Measurements from ENCODE around the gene RGCC. TPM values are rescaled to one million over a fixed set of nuclear protein-coding genes. Genes with fewer than 3 reads are reported as not detected.
"Not testable (repeated sequence)": the region's sequence is repeated elsewhere in the genome, so short reads cannot be mapped to it uniquely, and the experiment has no call there.

The RGCC gene
- total RNA-seq, 8 experiments from 2014 or later, result 0.16 to 19.2 (median 3.8) TPM; not detected in 2

- Histone ChIP-seq H3K4me3 (no peak overlapping the region), H3K27ac (no peak overlapping the region), H3K4me1 (replicated peaks in 1 of 2) (no peaks in the 10 kb centered on the region)
- 40 to 95% (median 82%) methylated on average over 3 to 5 of the region's 5 CpGs; no CpG with 5 or more reads in 4 of the 10 experiments for WGBS, 10 experiments
- ATAC-seq (replicated peaks in 6 of 8), result no peak
- in situ Hi-C loops (cut with MboI; ENCODE audit: low pct_unique_long_range_greater_than_20kb in 2 of 9, low sequenced_read_pairs in 9 of 9, unreplicated experiment in 9 of 9), result no loop called here
Observed at GRCh38 chr13:41497436-41497835, 40.1 kb downstream of the RGCC start.

GRCh38 chr13:41499452-41499851 lies 42.1 kb downstream of the RGCC start:
- 80 to 100% (median 87%) methylated on average over 1 to 4 of the region's 5 CpGs; no CpG with 5 or more reads in 5 of the 10 experiments for WGBS, 10 experiments
- ATAC-seq (replicated peaks in 6 of 8), result no peak
- in situ Hi-C loops (cut with MboI; ENCODE audit: low pct_unique_long_range_greater_than_20kb in 2 of 9, low sequenced_read_pairs in 9 of 9, unreplicated experiment in 9 of 9), result no loop called here
- no peak overlapping the region for H3K27ac ChIP-seq
- H3K4me3 ChIP-seq, result no peak overlapping the region
- H3K4me1 ChIP-seq (replicated peaks in 1 of 2), result no peaks in the 10 kb centered on the region

GRCh38 chr13:41500511-41500910 lies 43.2 kb downstream of the RGCC start:
- Histone ChIP-seq H3K27ac (no peak overlapping the region), H3K4me1 (replicated peaks in 1 of 2) (no peaks in the 10 kb centered on the region), H3K4me3 (no peak overlapping the region)
- 0 to 86% (median 69%) methylated on average over 1 to 5 of the region's 5 CpGs; no CpG with 5 or more reads in 2 of the 10 experiments for WGBS, 10 experiments
- peak in 3 of 8 experiments; percentile 51 to 92 (median 88) for ATAC-seq (replicated peaks in 6 of 8)
- in situ Hi-C loops (cut with MboI; ENCODE audit: low pct_unique_long_range_greater_than_20kb in 2 of 9, low sequenced_read_pairs in 9 of 9, unreplicated experiment in 9 of 9), result no loop called here

DNA sequence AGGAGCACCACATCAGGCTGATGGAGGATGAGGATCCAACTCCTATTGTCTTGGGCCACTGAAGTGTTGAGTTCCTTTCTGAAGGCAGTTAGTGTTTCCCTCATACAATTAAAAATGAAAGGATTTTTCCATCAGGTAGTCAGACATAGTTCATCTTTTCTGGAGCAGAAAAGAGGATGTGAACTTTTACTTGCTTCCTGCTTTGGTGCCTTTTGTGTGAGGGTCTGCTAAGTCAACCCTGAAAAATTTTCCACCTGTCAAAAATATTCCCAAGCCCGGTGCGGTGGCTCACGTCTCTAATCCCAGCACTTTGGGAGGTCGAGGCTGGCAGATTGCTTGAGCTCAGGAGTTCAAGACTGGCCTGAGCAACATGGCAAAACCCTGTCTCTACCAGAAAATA lies 43.9 kb downstream of the RGCC start:
- no peaks in the 10 kb centered on the region for H3K4me1 ChIP-seq (replicated peaks in 1 of 2)
- ATAC-seq (replicated peaks in 6 of 8), result no peak
- no peak overlapping the region for H3K4me3 ChIP-seq
- 50 to 89% (median 75%) methylated on average over 1 to 4 of the region's 4 CpGs; no CpG with 5 or more reads in 5 of the 10 experiments for WGBS, 10 experiments
- in situ Hi-C loops (cut with MboI; ENCODE audit: low pct_unique_long_range_greater_than_20kb in 2 of 9, low sequenced_read_pairs in 9 of 9, unreplicated experiment in 9 of 9), result no loop called here
- H3K27ac ChIP-seq, result no peak overlapping the region

DNA sequence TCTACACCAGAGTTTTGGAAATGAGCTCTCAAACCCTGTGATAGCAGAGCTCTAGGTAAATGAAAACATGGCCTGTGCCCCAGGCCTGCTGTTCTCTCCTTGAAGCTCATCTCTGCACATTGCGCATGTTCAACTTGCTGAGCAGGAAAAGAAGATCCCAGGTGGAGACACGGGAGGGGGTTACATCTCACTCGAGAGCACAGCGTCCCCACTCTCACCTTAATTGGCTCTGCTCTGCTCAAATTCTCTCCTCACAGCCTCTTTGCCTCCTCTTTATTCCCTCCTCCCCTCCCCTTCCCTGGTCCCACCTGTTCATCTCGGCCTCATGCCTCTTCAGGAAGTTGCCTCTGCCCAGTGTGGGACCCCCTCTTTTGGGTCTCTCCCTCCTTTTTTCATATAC lies 44.7 kb downstream of the RGCC start:
- no peak overlapping the region for H3K27ac ChIP-seq
- no peak overlapping the region for H3K4me3 ChIP-seq
- 70 to 100% (median 86%) methylated on average over 1 to 5 of the region's 5 CpGs; no CpG with 5 or more reads in 4 of the 10 experiments for WGBS, 10 experiments
- no peak for ATAC-seq (replicated peaks in 6 of 8)
- in situ Hi-C loops (cut with MboI; ENCODE audit: low pct_unique_long_range_greater_than_20kb in 2 of 9, low sequenced_read_pairs in 9 of 9, unreplicated experiment in 9 of 9), result no loop called here
- no peaks in the 10 kb centered on the region for H3K4me1 ChIP-seq (replicated peaks in 1 of 2)

DNA sequence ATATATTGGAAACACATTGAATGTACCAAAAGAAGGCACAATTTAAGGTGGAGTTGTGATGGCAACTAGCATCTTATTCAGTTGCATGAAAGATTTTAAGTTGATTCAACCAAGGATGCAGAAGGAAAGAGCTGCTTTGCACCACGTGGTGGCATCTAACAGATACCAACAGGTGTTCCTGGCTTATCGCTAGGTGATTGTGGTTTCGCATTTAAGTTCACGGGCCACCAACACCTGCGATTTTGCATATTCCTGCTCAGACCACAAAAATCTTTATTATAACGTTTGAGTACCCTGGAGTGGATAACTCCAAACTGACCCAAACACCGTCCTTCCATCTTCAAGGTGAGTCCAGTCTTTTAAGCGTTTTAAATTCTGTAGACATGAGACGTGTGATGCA lies 45.3 kb downstream of the RGCC start:
- no peak overlapping the region for H3K27ac ChIP-seq
- no peak for ATAC-seq (replicated peaks in 6 of 8)
- H3K4me3 ChIP-seq, result no peak overlapping the region
- WGBS, 10 experiments, result 0 to 100% (median 74%) methylated on average over 1 to 8 of the region's 9 CpGs; no CpG with 5 or more reads in 1 of the 10 experiments
- no peaks in the 10 kb centered on the region for H3K4me1 ChIP-seq (replicated peaks in 1 of 2)
- in situ Hi-C loops (cut with MboI; ENCODE audit: low pct_unique_long_range_greater_than_20kb in 2 of 9, low sequenced_read_pairs in 9 of 9, unreplicated experiment in 9 of 9), result no loop called here

DNA sequence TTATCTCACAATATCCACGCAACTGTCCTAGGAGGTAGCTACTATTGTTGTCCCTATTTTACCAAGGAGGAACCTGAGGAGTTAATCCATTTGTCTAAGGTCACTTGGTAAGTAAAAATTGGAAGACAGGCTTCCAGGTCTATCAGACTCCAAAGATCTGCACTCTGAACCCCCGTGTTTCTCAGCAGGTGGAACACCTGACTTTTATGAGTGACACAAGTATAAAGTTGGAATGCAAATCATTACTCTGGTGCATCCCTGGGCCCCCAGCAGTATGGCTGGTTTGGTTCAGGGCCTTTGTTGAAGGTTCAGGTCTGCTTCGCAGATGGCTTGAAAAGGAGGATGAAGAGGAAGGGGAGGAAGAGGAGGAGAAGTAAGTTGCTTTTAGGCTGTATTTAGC lies 46.0 kb downstream of the RGCC start:
- Histone ChIP-seq H3K4me3 (no peak overlapping the region), H3K4me1 (replicated peaks in 1 of 2) (no peaks in the 10 kb centered on the region), H3K27ac (no peak overlapping the region)
- in situ Hi-C loops (cut with MboI; ENCODE audit: low pct_unique_long_range_greater_than_20kb in 2 of 9, low sequenced_read_pairs in 9 of 9, unreplicated experiment in 9 of 9), result no loop called here
- 71 to 100% (median 100%) methylated on average over 1 to 3 of the region's 3 CpGs; no CpG with 5 or more reads in 2 of the 10 experiments for WGBS, 10 experiments
- no peak for ATAC-seq (replicated peaks in 6 of 8)

- H3K27ac ChIP-seq; H3K4me3 ChIP-seq; in situ Hi-C loops (cut with MboI; ENCODE audit: low pct_unique_long_range_greater_than_20kb in 2 of 9, low sequenced_read_pairs in 9 of 9, unreplicated experiment in 9 of 9); ATAC-seq (replicated peaks in 6 of 8); H3K4me1 ChIP-seq (replicated peaks in 1 of 2): not testable (repeated sequence)
Observed at GRCh38 chr13:41504657-41505056, 47.3 kb downstream of the RGCC start.

DNA sequence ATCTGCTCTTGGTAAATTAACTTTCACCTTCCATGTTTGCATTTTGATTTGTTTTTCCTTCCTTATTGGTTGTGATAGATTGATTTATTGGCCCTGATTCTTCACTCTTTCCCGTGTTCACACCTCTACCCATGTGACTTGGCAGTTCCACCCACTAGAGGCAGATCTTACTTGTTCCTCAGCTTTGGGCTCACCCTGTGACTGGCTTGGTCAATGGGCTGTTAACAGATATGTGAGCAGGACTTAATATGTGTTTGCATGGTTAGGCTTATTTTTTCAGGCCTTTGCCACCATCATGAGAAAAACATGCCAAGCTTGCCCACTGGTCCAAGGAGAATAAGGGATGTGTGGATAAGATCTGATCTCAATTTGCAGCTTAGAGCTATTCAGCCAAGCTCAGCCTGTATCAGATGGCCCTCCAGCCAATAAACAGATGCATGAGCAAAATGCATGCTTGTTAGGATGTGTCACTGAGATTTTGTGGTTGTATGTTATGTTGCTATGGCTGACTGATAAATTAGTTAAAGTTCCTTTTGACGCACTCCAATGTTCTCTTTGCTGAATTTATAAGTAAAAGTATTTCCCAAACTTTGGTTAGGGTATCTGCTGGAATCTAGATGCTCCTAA lies 48.0 kb downstream of the RGCC start:
- peak in 2 of 8 experiments; percentile 95 to 98 for ATAC-seq (replicated peaks in 6 of 8)
- in situ Hi-C loops (cut with MboI; ENCODE audit: low pct_unique_long_range_greater_than_20kb in 2 of 9, low sequenced_read_pairs in 9 of 9, unreplicated experiment in 9 of 9), result no loop called here
- no peaks in the 10 kb centered on the region for H3K4me1 ChIP-seq (replicated peaks in 1 of 2)
- H3K27ac ChIP-seq, result no peak overlapping the region
- 17 to 92% (median 80%) methylated on average over 1 to 2 of the region's 2 CpGs; no CpG with 5 or more reads in 1 of the 10 experiments for WGBS, 10 experiments
- no peak overlapping the region for H3K4me3 ChIP-seq

GRCh38 chr13:41506312-41506711 lies 49.0 kb downstream of the RGCC start:
- in situ Hi-C loops (cut with MboI; ENCODE audit: low pct_unique_long_range_greater_than_20kb in 2 of 9, low sequenced_read_pairs in 9 of 9, unreplicated experiment in 9 of 9), result no loop called here
- WGBS, 10 experiments, result 77 to 100% (median 100%) methylated on average over 1 of the region's 1 CpG; no CpG with 5 or more reads in 1 of the 10 experiments
- H3K27ac ChIP-seq, result no peak overlapping the region

GRCh38 chr13:41509971-41510370 lies 52.6 kb downstream of the RGCC start:
- no peaks in the 10 kb centered on the region for H3K4me1 ChIP-seq (replicated peaks in 1 of 2)
- WGBS, 10 experiments, result 0 to 100% (median 40%) methylated on average over 1 to 2 of the region's 3 CpGs; no CpG with 5 or more reads in 5 of the 10 experiments
- ATAC-seq (replicated peaks in 6 of 8), result no peak

More at GRCh38 chr13:41506312-41506711, 49.0 kb downstream of the RGCC start:
- no peak for ATAC-seq (replicated peaks in 6 of 8)
- H3K4me3 ChIP-seq, result no peak overlapping the region
- H3K4me1 ChIP-seq (replicated peaks in 1 of 2), result no peaks in the 10 kb centered on the region

DNA sequence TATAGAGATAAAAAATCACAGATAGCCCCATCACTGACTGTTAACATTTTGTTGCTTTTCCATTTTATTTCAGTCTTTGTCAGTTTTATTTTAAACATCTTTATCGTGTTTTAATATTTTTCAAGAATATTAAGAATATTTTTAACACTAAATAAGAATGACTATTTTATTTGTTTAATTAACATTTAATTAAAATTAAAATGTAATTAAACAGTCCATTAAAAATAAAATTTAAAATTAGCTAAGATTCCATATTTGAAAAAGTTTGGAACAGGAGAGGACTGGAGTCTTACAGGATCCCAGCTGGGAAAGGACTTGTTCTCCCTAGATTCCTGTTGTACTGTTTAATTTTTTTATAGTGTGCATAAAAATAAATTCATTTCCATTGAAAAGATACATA lies 54.5 kb downstream of the RGCC start:
- ATAC-seq (replicated peaks in 6 of 8), result no peak
- H3K4me3 ChIP-seq, result no peak overlapping the region
- in situ Hi-C loops (cut with MboI; ENCODE audit: low pct_unique_long_range_greater_than_20kb in 2 of 9, low sequenced_read_pairs in 9 of 9, unreplicated experiment in 9 of 9), result no loop called here
- H3K4me1 ChIP-seq (replicated peaks in 1 of 2), result no peaks in the 10 kb centered on the region
- 35 to 100% (median 88%) methylated on average over 1 of the region's 1 CpG for WGBS, 10 experiments
- H3K27ac ChIP-seq, result no peak overlapping the region

More at GRCh38 chr13:41509971-41510370, 52.6 kb downstream of the RGCC start:
- H3K4me3 ChIP-seq, result no peak overlapping the region
- no peak overlapping the region for H3K27ac ChIP-seq
- in situ Hi-C loops (cut with MboI; ENCODE audit: low pct_unique_long_range_greater_than_20kb in 2 of 9, low sequenced_read_pairs in 9 of 9, unreplicated experiment in 9 of 9), result no loop called here

GRCh38 chr13:41512441-41512840 lies 55.1 kb downstream of the RGCC start:
- Histone ChIP-seq H3K4me1 (replicated peaks in 1 of 2) (no peaks in the 10 kb centered on the region), H3K4me3 (no peak overlapping the region), H3K27ac (no peak overlapping the region)
- WGBS, 10 experiments, result 70 to 100% (median 93%) methylated on average over 1 to 8 of the region's 9 CpGs; no CpG with 5 or more reads in 2 of the 10 experiments
- no peak for ATAC-seq (replicated peaks in 6 of 8)
- in situ Hi-C loops (cut with MboI; ENCODE audit: low pct_unique_long_range_greater_than_20kb in 2 of 9, low sequenced_read_pairs in 9 of 9, unreplicated experiment in 9 of 9), result no loop called here

DNA sequence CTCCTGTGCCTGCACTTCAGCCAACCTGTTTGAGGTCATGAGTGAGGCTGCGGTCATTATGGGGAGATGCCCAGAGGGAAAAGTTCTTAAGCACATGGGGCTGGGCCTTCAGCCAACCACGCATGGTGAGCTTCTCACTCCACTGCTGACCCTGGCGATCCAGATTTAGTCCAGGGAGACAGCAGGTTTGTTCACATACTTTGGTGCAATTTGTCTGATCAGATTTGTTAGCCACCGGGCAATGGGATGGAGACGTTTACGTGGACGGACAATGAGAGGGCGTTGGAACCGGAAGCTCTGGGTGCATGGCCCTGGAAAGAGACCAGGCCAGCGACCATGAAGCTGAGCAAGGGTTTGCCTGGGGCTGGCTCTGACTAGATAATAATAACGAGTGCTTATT lies 56.2 kb downstream of the RGCC start:
- in situ Hi-C loops (cut with MboI; ENCODE audit: low pct_unique_long_range_greater_than_20kb in 2 of 9, low sequenced_read_pairs in 9 of 9, unreplicated experiment in 9 of 9), result no loop called here

More for the DNA sequence above, 56.2 kb downstream of the RGCC start:
- WGBS, 10 experiments, result 60 to 100% (median 87%) methylated on average over 1 to 8 of the region's 11 CpGs; no CpG with 5 or more reads in 3 of the 10 experiments
- no peak overlapping the region for H3K27ac ChIP-seq
- ATAC-seq (replicated peaks in 6 of 8), result no peak
- H3K4me3 ChIP-seq, result no peak overlapping the region
- H3K4me1 ChIP-seq (replicated peaks in 1 of 2), result no peaks in the 10 kb centered on the region

All from motor neuron (in vitro differentiated cells).